ENCODE measurements around the gene KCTD17.

Gene KCTD17

DNA sequence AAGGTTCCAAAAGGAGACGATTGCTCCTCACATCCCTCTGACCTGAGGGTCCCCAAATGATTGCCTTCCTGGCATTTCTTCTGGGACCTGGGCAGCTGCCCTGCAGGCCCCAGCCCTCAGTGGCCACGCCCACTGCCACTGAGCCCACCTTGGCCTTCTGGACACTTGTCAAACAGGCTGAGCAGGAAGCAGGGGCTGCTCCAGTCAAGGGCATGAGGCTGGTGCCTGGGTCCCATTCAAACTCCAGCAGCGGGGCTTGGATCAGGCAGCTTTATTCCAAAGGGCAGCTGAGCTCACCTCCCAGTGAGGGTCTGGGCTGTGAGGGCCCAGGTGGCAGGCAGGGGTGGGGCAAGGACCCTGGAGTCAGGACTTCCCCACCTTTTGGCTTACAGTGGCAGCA is 13.6 kb downstream of the KCTD17 start:
- H3K79me2 ChIP-seq (ENCODE audit: insufficient read depth, low read length) = no peaks in the 10 kb centered on the region
- no peak overlapping the region for H3K27ac ChIP-seq (ENCODE audit: low read depth, low read length, poor library complexity, severe bottlenecking)
- no peaks in the 10 kb centered on the region for H3K4me1 ChIP-seq (ENCODE audit: insufficient read depth, low read length, severe bottlenecking)
- peaks cover 12% of the 10 kb centered on the region; the same call in 1 of the 2 replicates for H3K27me3 ChIP-seq (ENCODE audit: insufficient read depth, low read length)
- no peaks in the 10 kb centered on the region for H4K20me1 ChIP-seq (ENCODE audit: insufficient read depth, low read length)
- no peak for TF ChIP-seq CTCF (IDR thresholded peaks at IDR 0.05; ENCODE audit: low read length)
- no peak for TF ChIP-seq EZH2 (IDR thresholded peaks at IDR 0.05; ENCODE audit: borderline replicate concordance, low read length)
- H3K9me2 ChIP-seq (ENCODE audit: low read depth, low read length) = no peaks in the 10 kb centered on the region
- H3K4me2 ChIP-seq (ENCODE audit: low read length) = no peak overlapping the region
- H3K4me3 ChIP-seq (ENCODE audit: low read depth, low read length, poor library complexity, severe bottlenecking) = no peak overlapping the region
- no peak overlapping the region for H3K9ac ChIP-seq (ENCODE audit: low read length)
- no peaks in the 10 kb centered on the region for H3K9me3 ChIP-seq (ENCODE audit: low read length)
- H2AFZ ChIP-seq (ENCODE audit: low read length) = no peak overlapping the region
- H3K36me3 ChIP-seq (ENCODE audit: insufficient read depth, low read length) = no peaks in the 10 kb centered on the region
- no peaks in the 10 kb centered on the region for H3F3A ChIP-seq (ENCODE audit: insufficient read depth, low read length)

DNA sequence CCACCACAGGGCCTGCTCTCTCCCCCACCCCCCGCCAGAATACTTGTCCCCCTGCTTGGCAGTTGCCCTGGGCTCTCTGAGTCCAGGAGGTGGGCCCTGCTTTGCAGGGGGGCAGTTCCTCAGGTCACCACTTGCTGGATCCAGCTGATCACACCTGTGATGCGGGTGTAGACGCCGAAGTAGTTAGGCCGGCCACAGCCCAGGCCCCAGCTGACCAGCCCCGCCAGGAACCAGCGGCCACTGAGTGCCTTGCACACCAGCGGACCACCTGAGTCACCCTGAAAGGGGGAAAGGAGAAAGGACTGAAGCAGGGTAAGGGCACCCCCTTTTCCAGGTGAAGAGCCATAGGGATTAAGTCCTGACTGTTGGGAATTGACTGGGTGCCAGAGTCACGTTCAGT is 14.4 kb downstream of the KCTD17 start:
- no peak overlapping the region for H3K9ac ChIP-seq (ENCODE audit: low read length)
- no peak overlapping the region for H2AFZ ChIP-seq (ENCODE audit: low read length)
- no peaks in the 10 kb centered on the region for H4K20me1 ChIP-seq (ENCODE audit: insufficient read depth, low read length)
- H3K36me3 ChIP-seq (ENCODE audit: insufficient read depth, low read length) = no peaks in the 10 kb centered on the region
- TF ChIP-seq CTCF (IDR thresholded peaks at IDR 0.05; ENCODE audit: low read length) (no peak), EZH2 (IDR thresholded peaks at IDR 0.05; ENCODE audit: borderline replicate concordance, low read length) (no peak)
- no peak overlapping the region for H3K4me3 ChIP-seq (ENCODE audit: low read depth, low read length, poor library complexity, severe bottlenecking)
- H3K27ac ChIP-seq (ENCODE audit: low read depth, low read length, poor library complexity, severe bottlenecking) = no peak overlapping the region
- no peaks in the 10 kb centered on the region for H3K4me1 ChIP-seq (ENCODE audit: insufficient read depth, low read length, severe bottlenecking)
- H3K27me3 ChIP-seq (ENCODE audit: insufficient read depth, low read length) = peaks cover 9% of the 10 kb centered on the region; the same call in 1 of the 2 replicates
- H3F3A ChIP-seq (ENCODE audit: insufficient read depth, low read length) = no peaks in the 10 kb centered on the region
- no peaks in the 10 kb centered on the region for H3K9me3 ChIP-seq (ENCODE audit: low read length)
- H3K4me2 ChIP-seq (ENCODE audit: low read length) = no peak overlapping the region
- H3K9me2 ChIP-seq (ENCODE audit: low read depth, low read length) = no peaks in the 10 kb centered on the region
- no peaks in the 10 kb centered on the region for H3K79me2 ChIP-seq (ENCODE audit: insufficient read depth, low read length)

GRCh38 chr22:37067428-37067827 is 15.9 kb downstream of the KCTD17 start:
- Histone ChIP-seq H3F3A (ENCODE audit: insufficient read depth, low read length) (no peaks in the 10 kb centered on the region), H3K79me2 (ENCODE audit: insufficient read depth, low read length) (no peaks in the 10 kb centered on the region), H3K4me3 (ENCODE audit: low read depth, low read length, poor library complexity, severe bottlenecking) (no peak overlapping the region), H3K36me3 (ENCODE audit: insufficient read depth, low read length) (no peaks in the 10 kb centered on the region), H3K9me2 (ENCODE audit: low read depth, low read length) (no peaks in the 10 kb centered on the region), H3K27ac (ENCODE audit: low read depth, low read length, poor library complexity, severe bottlenecking) (no peak overlapping the region), H3K9me3 (ENCODE audit: low read length) (no peaks in the 10 kb centered on the region), H3K4me1 (ENCODE audit: insufficient read depth, low read length, severe bottlenecking) (no peaks in the 10 kb centered on the region), H3K4me2 (ENCODE audit: low read length) (no peak overlapping the region), H3K9ac (ENCODE audit: low read length) (no peak overlapping the region), H2AFZ (ENCODE audit: low read length) (no peak overlapping the region), H3K27me3 (ENCODE audit: insufficient read depth, low read length) (0 out of 2 replicates have a peak, but pooled peaks cover 5% of the 10 kb centered on the region), H4K20me1 (ENCODE audit: insufficient read depth, low read length) (no peaks in the 10 kb centered on the region)
- TF ChIP-seq EZH2 (IDR thresholded peaks at IDR 0.05; ENCODE audit: borderline replicate concordance, low read length) = no peak

DNA sequence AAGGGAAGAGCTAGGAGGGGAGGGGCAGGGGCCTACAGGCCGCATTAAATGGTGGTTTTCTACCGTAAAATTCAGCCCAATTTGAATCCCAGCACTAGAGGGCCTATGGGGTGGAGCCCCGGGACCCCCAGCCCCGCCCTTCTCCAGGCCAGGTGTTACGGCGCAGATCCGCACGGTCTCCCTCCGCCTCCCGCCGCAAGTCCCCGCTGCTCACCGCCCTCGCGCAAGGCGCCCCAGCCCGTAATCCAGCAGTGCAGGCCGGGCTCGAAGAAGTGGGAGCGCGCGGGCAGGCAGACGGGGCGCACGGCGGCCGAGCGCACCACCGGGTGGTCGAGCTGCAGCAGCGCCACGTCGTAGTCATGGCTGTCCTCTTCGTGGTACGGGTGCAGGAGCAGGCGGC is 17.3 kb downstream of the KCTD17 start:
- no peak overlapping the region for H3K27ac ChIP-seq (ENCODE audit: low read depth, low read length, poor library complexity, severe bottlenecking)
- no peaks in the 10 kb centered on the region for H3K4me1 ChIP-seq (ENCODE audit: insufficient read depth, low read length, severe bottlenecking)
- H3K9me3 ChIP-seq (ENCODE audit: low read length) = no peaks in the 10 kb centered on the region
- H3F3A ChIP-seq (ENCODE audit: insufficient read depth, low read length) = no peaks in the 10 kb centered on the region
- H3K9ac ChIP-seq (ENCODE audit: low read length) = no peak overlapping the region
- 0 out of 2 replicates have a peak, but pooled peaks cover 5% of the 10 kb centered on the region for H3K27me3 ChIP-seq (ENCODE audit: insufficient read depth, low read length)
- H3K9me2 ChIP-seq (ENCODE audit: low read depth, low read length) = no peaks in the 10 kb centered on the region
- no peak overlapping the region for H3K4me3 ChIP-seq (ENCODE audit: low read depth, low read length, poor library complexity, severe bottlenecking)
- no peaks in the 10 kb centered on the region for H3K79me2 ChIP-seq (ENCODE audit: insufficient read depth, low read length)
- H3K36me3 ChIP-seq (ENCODE audit: insufficient read depth, low read length) = no peaks in the 10 kb centered on the region
- no peak for TF ChIP-seq EZH2 (IDR thresholded peaks at IDR 0.05; ENCODE audit: borderline replicate concordance, low read length)
- no peak for TF ChIP-seq CTCF (IDR thresholded peaks at IDR 0.05; ENCODE audit: low read length)
- H4K20me1 ChIP-seq (ENCODE audit: insufficient read depth, low read length) = no peaks in the 10 kb centered on the region
- no peak overlapping the region for H3K4me2 ChIP-seq (ENCODE audit: low read length)
- no peak overlapping the region for H2AFZ ChIP-seq (ENCODE audit: low read length)
